Measurements from ENCODE around the gene MYPN.
"Not testable (repeated sequence)": the region's sequence is repeated elsewhere in the genome, so short reads cannot be mapped to it uniquely, and the experiment has no call there.

MYPN gene, protein sequence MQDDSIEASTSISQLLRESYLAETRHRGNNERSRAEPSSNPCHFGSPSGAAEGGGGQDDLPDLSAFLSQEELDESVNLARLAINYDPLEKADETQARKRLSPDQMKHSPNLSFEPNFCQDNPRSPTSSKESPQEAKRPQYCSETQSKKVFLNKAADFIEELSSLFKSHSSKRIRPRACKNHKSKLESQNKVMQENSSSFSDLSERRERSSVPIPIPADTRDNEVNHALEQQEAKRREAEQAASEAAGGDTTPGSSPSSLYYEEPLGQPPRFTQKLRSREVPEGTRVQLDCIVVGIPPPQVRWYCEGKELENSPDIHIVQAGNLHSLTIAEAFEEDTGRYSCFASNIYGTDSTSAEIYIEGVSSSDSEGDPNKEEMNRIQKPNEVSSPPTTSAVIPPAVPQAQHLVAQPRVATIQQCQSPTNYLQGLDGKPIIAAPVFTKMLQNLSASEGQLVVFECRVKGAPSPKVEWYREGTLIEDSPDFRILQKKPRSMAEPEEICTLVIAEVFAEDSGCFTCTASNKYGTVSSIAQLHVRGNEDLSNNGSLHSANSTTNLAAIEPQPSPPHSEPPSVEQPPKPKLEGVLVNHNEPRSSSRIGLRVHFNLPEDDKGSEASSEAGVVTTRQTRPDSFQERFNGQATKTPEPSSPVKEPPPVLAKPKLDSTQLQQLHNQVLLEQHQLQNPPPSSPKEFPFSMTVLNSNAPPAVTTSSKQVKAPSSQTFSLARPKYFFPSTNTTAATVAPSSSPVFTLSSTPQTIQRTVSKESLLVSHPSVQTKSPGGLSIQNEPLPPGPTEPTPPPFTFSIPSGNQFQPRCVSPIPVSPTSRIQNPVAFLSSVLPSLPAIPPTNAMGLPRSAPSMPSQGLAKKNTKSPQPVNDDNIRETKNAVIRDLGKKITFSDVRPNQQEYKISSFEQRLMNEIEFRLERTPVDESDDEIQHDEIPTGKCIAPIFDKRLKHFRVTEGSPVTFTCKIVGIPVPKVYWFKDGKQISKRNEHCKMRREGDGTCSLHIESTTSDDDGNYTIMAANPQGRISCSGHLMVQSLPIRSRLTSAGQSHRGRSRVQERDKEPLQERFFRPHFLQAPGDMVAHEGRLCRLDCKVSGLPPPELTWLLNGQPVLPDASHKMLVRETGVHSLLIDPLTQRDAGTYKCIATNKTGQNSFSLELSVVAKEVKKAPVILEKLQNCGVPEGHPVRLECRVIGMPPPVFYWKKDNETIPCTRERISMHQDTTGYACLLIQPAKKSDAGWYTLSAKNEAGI (N-terminal part only)

GRCh38 chr10:68109331-68109730, at the start of gene MYPN:
MYPN (plus strand) TSS chr10:68109488; CDS start chr10:68121439, 11,951 bp downstream.
- FAIRE-seq = no peak

- FAIRE-seq = no peak
These were observed 42.3 kb upstream of the MYPN start for GRCh38 chr10:68067029-68067428.

DNA sequence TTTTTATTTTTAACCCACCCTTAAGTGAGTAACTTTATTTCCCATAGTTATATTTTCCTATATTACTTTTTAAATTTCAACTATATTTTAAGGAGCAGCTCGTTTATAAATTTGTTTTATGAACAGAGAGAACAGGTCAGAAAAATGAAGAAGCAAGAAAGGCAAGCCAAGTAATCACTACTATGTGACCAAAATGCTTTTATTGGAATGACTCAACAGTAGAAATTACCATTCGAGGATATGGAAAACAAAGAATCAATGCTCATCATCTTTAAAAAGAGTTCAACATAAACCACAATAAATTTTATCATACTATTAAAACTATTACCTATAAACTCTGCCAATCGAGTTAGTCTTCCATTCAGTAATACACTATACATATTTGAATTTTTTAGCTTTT, 41.8 kb upstream of the MYPN start:
- no peak for FAIRE-seq

DNA sequence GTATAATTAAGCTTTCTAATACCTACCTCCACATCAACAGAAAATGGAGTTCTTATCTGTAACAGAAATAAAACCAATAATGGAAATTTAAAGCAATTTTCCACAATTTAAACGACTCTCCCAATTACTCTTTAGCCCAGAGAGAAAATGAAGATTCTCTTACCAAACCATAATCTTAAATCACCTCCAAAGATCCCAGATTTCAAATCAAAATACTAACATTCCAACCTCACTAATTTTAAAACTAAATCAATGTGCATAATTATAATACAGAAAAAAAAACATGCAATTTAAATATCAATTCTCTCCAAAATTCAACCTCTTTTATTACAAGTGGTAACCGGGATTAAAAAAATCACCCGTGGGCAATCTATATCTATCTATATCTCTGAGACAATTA, 35.7 kb upstream of the MYPN start:
- no peak for FAIRE-seq

- no peak for FAIRE-seq
These were observed 35.1 kb upstream of the MYPN start for GRCh38 chr10:68074031-68074774.

DNA sequence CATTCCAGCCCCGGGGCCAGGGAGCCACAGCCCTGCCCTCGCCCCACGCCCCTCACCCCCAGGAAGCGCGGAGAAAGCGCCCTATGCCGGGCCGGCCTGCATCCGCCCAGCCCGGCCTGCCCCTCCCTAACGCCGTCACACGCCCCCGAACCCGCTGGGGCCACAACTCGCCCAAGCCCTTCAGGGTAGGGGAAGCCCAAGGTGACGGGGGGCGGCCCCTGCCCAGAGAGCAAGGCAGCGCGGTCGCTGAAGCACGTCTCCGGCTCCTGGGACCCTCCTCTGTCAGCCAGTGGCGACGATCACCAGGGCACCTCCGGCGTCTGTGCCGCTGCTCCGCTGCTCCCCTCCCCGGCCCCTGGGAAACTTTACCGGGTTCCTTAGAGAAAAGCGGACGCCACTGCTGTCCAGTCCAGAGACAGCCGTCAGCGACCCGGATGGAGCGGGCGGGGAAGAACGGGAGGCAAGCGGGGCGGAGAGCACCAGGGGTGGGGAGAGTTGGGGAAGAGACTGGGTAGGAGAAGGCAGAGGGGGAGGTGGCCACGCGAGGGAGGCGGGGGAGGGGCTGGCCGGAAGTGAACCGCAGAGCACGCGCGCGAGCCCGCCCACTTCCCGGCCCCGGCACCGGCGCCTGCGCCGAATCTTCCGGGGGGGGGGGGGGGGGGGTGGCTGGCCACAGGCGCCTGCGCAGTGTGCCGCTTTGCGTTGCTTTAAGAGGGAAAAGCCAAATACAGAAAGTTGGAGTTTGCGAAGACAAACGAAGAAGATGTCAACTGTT, 34.3 kb upstream of the MYPN start, which contains the start of gene HERC4:
Gene HERC4 (minus strand): TSS at position 509 of the 775 bp plus-strand sequence. CDS start 2,175 bp downstream, outside the sequence.
- no peak for FAIRE-seq

GRCh38 chr10:68075550-68076004, 33.7 kb upstream of the MYPN start:
- FAIRE-seq = no peak

GRCh38 chr10:68076081-68076480, 33.2 kb upstream of the MYPN start:
- FAIRE-seq = not testable (repeated sequence)

DNA sequence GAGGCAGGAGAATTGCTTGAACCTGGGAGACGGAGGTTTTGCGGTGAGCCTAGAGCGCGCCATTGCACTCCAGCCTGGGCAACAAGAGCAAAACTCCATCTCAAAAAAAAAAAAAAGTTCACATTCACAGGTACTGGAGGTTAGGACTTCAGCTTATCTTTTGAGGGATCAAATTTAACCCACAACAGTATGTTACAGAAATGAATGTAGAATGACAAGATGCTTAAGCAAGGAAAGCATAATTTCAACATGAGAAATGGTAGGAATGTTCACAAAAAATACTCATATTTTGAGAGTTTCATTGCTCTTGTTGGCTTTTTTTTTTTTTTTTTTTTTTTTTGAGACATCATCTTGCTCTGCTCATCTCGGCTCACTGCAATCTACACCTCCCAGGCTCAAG, 32.3 kb upstream of the MYPN start:
- no peak for FAIRE-seq

DNA sequence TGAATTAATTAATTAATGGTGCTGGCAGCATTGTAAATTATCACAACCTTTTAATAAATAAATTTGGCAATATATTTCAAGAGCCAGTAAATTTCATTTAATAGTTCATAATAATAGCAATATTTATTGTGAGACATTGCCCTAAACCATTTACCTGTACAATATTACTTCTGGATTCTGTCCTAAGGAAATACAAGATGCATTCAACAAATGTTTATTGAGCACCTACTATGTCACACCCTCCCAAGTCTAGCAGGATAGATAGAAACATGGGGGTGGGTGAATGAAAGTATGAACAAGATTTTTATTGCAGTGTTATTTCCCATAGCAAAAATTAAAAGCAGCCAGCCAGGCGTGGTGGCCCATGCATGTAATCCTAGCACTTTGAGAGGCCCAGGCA, 29.9 kb upstream of the MYPN start:
- no peak for FAIRE-seq

GRCh38 chr10:68080853-68081431, 28.3 kb upstream of the MYPN start:
- no peak for FAIRE-seq

- FAIRE-seq = no peak
These were observed 27.4 kb upstream of the MYPN start for GRCh38 chr10:68081916-68082315.

DNA sequence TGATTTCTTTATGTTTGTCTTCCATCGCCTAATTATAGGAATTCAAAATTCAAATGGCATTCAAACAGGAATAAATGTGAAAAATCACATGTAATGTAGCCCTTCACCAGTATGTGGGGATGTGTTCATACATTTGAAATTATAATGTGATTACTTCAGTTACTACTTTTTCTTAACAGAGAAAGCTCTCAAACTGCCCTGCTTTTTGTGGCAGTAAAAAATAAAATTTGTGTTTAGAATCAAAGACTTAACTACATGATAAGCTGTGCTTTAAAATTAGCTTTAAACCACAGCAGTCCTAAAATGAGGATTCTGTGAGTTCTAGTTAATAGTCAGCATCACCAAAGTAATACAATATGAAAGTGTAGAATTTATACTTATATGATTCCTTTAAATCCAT, 26.4 kb upstream of the MYPN start:
- FAIRE-seq = peak; percentile 99

DNA sequence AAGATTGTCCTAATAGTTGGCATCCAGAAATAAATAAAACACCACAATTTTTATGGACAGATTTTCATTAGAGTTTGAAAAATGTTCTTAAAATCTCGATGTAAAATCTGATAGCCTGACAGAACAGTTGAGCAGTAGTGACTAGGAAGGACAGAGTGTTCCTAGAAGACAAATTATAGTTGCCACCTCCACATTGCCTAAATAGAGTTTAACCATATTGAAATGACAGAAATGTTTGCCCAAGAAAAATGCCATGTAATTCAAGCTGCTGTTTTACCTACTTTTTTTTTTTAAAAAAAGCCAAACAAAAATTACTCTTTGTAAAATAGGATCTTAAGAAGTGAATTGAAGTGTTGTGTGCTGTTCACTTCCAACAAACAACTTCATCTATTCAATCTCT, 25.3 kb upstream of the MYPN start:
- FAIRE-seq = no peak

GRCh38 chr10:68084469-68084868, 24.8 kb upstream of the MYPN start:
- FAIRE-seq = no peak

DNA sequence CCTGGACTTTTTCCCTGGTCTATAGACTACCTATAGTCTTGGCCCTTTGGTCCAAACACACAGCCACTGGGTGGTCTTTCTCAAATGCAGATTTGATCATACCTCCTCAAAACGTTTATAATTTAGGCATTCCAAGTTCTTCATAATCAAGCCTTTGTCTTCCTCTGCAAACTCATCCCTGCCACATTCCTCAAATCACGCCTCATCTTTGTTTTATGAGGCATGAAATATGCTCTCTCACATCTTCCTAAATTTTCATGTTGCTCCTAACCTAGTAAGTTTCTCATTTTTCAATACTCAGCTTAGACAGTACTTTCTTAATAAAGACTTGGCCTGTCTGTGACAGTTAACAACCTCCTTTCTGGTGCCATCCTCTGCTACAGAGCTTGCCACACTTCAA, 23.3 kb upstream of the MYPN start:
- FAIRE-seq = peak; percentile 97

- peak; percentile 96 for FAIRE-seq
These were observed 22.2 kb upstream of the MYPN start for GRCh38 chr10:68086910-68087684.

DNA sequence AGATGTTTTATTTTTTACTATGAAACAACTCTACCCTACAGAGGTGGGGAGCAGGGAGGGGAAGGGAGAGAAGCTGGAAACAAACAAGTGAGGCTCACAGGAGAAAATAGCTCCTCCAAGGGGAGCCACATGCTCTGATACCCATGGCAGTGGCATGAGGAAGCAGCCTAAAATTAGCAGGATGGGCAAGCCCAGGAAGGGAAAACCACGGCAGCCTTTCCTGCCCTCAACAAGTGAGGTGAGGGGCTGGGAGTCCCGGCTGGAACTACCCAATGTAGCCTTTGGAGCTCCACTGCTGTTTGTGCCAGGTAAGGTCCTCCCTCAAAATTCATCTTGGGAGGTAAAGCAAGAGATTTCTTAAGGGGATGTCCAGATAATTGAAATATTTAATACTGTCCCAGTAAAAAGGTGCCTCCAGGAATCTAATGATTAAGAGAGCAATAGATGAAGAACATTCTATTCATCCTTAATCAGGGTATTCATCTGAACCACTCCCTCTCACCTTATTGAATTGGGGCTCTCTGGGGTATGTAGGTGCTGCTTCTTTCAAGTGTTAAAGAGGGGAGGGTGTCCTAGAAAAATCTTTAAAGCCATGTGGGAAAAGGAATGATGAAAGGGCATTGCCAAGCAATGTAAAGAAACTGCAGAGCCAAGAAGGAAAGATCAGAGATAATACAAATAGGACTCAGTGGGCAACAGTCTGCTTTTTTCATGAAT, 21.4 kb upstream of the MYPN start:
- peak; percentile 61 for FAIRE-seq

GRCh38 chr10:68088740-68089139, 20.5 kb upstream of the MYPN start:
- peak; percentile 91 for FAIRE-seq
